ENCODE results near the gene NPFFR1.
A peak's percentile ranks its signal among the peaks of the same experiment; 100 is the strongest.

The NPFFR1 gene, protein sequence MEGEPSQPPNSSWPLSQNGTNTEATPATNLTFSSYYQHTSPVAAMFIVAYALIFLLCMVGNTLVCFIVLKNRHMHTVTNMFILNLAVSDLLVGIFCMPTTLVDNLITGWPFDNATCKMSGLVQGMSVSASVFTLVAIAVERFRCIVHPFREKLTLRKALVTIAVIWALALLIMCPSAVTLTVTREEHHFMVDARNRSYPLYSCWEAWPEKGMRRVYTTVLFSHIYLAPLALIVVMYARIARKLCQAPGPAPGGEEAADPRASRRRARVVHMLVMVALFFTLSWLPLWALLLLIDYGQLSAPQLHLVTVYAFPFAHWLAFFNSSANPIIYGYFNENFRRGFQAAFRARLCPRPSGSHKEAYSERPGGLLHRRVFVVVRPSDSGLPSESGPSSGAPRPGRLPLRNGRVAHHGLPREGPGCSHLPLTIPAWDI

DNA sequence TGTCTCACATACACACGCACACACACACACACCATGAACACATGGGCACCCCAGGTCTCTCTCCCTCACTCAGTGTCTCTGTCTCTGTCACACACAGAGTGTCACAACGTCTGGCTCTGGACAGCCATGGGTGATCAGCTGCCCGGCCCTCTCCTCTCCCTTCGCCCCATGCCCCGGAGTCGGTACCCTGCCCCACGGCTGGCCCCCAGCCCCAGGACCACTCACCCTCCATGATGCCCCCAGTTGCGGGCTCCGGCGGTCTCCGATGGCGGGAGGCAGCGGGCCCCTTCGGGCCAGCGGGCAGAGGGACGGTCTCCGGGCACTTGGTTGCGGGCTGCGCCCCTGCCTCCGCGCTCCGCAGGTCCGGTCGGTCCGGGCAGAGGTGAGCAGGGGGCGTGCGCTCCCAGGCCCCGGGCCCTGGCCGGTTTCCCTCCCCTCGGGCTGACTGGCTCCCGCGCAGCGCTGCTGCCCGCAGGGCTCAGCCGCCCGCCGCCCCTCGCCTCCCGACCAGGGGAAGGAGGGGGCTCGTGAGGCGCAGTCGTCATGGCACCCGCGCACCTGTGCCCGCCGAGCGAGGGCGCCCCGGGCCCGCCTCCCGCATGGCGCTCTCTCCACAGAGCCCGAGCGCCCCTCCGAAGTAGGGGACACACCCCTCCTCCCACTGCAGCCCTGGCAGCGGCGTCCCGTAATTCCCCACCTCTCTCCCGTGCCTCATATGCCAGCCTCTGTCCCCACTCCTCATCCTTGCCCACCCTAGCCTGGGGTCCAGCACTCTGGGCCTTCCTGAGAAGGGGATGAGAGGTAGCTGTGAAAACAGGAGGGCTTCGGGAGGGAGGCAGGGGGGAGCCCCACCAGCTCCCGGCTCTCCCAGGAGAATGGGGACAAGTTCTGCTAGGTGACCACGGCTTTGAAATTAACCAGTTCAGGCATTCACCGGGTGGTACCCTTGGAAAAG lies at the start of gene NPFFR1:
NPFFR1 (minus strand) TSS at position 560 of the 955 bp plus-strand sequence; CDS start at position 232, 328 bp downstream.
- no peak for DNase-seq (ENCODE audit: low spot score)

DNA sequence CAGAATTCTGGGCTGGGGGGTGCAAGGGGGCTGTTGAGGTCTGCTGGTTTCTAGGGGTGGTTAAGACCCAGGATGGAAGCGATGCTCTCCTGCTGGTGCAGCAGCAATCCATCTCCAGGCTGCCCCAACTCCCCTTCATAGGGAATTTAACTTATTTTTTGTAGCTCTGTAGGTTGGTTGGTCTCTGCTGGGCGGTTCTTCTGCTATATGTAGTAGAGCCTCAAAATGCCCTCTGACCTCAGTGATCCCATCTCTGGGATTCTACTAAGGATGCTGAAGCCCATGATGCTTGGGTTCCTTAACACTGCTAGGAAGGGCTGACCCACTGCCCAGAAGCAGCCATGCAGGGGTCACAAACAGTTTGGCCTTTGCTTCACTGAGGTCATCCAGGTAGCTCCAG lies 49.5 kb upstream of the NPFFR1 start:
- DNase-seq (ENCODE audit: low spot score) = no peak

DNA sequence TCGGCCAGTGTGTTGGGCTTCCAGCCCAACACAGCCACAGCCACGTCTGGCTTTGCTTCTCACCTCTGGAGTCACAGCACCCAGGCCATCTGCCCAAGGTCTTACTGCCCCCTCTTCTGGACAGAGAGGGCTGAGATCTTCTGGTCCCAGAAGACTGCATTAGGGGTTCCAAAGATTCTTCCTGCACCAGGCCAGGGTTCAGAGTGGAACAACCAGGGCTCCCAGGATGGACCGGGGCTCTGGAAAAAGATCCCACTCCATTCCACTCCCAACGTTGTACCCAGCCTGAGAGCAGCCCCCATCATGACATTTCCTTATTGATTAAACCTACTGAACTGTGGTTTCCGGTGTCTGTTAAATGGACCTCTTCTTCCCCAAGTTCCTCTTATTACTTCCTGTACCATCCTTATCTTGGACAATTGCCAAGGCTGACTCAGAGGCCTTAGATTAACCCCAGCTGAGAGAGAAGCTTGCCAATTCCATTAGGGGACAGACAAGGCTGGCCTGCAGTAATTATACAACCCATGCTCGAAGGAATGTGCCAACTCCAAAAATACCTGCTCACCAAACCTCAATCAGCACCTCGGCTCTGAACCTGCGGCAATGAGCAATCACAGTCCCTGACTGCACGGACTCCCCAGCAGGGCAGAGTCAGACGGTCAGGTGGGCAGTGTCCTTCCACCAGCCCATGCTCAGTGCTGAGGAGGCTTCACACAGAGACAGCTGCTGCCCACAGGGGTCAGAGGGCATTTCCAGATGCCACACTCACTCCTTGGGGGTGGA lies 47.9 kb upstream of the NPFFR1 start:
- peak; percentile 62 for DNase-seq (ENCODE audit: low spot score)

DNA sequence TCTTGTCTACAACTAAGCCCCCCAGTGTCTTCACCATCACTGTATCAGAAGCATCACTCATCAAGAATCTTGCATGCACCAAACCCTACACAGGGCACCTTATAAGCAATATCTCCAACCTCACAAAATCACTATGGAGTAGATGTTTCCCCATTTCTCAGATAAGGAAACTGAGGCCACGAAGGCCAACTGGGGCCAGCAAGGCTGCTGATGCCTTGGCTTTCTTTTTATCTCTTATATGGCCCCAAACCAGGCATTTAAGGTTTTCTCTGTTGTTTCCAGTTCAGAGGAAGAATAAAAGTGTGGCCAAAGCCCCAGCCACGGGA lies 47.3 kb upstream of the NPFFR1 start:
- DNase-seq (ENCODE audit: low spot score) = no peak

DNA sequence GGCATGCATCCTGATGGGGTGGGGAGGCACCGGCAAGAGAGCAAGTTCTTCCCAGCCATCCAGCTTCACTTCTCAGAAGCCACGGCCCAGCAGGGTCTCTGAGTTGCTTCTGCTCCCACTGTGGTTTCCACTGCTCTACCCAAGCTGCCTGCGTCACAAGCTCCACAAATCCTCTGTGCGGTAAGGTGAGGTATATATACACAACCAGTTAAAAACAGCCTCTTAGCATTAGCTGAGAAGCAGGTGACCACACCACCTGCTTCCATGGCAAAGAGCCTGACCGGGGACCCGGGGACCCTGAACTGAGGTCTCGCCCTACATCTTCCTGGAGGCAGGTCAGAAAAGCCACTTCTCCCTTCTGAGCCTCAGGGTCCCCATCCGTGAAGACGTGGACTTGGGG lies 46.9 kb upstream of the NPFFR1 start:
- DNase-seq (ENCODE audit: low spot score) = no peak

DNA sequence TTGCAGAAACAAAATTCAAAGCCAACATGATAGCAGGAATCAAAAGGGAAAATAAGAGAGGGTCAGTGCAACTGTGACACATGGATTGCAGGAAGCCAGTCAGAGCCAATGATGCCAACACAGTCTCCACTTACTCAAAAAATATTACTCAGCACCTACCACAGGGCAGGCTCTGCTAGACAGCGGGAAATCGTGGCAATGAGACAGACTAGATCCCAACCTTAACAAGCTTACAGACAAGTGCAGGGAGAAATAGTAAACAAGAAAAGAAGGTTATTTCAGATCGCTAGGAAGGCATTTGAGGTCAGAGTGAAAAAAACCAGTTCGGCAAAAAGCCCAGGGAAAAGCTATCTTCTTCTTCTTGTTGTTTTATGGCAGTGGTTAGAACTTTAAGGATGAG lies 45.2 kb upstream of the NPFFR1 start:
- no peak for DNase-seq (ENCODE audit: low spot score)

DNA sequence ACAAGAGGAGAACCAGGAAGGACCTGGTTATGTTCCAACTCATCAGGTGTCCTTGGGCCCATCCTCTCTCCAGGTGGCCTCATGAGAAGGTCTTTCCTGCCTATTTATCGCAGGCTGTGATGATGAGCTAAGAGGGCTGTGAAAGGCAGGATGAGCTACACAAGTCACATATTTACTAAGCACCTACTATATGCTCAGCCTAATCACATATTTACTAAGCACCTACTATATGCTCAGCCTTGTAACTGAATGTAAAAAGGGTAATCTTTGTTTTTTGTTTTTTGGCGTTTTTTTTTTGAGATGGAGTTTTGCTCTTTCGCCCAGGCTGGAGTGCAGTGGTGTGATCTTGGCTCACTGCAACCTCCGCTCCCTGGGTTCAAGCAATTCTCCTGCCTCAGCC lies 44.2 kb upstream of the NPFFR1 start:
- no peak for DNase-seq (ENCODE audit: low spot score)

DNA sequence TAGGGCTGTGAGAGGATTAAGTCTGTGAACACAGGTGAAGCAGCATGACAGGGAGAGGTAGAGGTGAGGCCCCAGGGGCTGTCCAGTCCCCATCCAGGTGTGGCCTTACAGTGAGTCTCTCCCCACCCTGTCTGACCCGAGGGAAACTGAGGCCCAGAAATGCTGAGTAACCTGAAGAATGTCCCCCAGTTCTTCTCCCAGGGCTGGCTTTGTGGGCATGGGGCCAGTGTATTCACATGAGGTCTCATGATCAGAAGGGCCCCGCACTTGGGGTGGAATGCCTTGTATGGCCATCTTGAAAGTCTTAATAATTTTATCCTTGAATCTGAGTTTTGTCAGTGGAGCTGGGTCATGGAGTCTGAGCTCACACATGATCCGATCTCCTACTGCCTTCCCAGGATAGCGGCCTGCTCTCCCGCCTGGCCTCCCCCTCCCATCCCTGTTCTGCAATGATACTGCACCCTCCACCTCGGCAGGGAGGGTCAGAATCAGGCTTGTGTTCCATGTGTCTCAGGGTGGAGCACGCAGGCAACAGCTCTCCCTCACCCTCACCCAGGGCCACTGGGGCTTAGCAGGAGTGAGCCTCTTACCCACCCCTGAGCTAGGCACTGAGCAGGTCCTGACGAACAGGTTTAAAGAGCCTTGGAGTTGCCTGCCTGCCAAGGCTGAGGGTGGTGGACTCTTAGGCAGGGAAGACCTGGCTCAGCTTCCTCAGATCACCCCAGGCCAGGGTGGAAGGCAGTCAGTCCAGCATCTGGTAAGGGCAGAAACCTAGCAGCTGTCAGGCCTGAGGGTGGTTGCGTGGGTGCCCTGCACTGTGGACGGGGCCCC lies 41.4 kb upstream of the NPFFR1 start:
- DNase-seq (ENCODE audit: low spot score) = no peak

DNA sequence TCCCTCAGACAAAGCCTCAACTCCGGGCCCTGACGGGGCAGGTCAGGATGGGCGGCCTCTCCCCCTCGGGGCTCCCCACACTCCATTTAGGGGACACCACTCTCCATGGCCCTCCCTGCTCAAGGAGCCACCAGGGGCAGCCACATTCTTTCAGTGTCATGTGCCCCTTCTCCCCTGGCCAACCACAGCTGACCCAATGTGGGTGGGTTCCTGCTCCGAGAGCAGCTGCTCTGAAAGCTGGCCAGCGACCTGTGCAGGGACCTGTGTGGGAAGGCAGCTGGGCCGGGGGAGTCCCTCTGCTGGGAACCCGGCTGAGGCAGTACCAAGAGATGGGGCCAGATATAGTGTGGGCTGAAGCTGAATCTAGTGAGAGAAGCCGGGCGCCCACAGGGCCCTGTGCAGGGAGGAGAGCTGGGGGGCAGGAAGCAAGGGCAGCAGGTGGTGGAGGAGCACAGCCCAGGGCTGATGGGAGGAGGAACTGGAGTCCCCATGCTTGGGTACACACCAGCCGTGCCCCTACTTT lies 40.6 kb upstream of the NPFFR1 start:
- no peak for DNase-seq (ENCODE audit: low spot score)

DNA sequence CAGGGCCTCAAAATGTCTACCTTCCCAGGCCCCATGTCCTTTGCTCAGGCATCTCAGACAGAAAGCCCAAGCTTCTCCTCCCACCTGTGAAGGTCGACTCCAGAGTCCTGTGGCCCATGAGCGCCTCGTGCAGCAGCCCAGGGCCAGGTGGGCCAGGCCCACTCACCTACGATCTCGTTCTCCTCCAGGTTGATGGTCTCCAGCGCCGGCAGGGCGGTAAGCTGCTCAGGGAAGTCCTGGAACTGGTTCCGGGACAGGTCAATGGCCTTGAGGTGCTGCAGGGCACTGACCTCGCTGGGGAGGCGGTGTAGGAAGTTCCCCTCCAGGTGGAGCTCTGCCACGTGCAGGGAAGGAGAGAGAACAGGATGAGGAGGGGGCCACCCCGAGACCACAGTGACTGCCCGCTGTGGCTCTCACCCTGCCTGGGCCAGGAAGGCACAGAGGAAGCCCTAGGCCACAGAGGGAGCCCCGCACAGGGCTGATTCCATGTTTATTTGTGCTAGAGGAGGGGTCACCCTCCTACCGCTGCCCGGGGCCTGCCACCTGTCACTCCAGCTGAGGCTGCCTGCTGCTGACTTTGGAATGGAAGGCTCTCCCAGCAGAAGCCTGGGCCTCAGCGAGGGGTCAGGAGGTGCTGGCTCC lies 40.0 kb upstream of the NPFFR1 start:
- no peak for DNase-seq (ENCODE audit: low spot score)

DNA sequence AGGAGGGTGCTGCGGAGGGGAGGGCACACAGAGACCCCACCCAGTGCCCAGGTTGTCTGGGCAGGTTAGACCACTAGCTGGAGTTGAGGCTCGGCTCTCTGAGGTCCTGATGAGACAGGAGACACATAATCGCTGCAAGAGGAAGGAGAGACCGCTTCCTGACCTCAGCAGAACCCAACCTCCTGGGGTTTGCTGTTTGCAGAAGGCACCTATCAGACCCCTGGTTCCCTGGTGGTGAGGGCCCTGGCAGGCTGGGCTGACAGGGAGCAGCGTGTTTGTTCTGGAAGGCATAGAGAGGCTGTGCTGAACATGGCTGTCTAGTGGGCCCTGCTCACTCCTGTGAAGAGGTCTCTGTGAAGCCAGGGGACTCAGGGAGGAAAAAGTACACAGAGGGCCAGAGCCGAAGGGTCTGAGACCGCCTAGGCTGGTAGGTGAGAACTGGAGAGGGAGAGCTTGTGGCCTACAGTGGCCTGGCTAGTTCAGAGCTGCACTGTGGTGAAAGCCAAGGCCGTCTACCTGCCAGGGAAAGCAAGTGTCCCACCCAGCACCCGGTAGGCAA lies 39.4 kb upstream of the NPFFR1 start:
- DNase-seq (ENCODE audit: low spot score) = no peak

DNA sequence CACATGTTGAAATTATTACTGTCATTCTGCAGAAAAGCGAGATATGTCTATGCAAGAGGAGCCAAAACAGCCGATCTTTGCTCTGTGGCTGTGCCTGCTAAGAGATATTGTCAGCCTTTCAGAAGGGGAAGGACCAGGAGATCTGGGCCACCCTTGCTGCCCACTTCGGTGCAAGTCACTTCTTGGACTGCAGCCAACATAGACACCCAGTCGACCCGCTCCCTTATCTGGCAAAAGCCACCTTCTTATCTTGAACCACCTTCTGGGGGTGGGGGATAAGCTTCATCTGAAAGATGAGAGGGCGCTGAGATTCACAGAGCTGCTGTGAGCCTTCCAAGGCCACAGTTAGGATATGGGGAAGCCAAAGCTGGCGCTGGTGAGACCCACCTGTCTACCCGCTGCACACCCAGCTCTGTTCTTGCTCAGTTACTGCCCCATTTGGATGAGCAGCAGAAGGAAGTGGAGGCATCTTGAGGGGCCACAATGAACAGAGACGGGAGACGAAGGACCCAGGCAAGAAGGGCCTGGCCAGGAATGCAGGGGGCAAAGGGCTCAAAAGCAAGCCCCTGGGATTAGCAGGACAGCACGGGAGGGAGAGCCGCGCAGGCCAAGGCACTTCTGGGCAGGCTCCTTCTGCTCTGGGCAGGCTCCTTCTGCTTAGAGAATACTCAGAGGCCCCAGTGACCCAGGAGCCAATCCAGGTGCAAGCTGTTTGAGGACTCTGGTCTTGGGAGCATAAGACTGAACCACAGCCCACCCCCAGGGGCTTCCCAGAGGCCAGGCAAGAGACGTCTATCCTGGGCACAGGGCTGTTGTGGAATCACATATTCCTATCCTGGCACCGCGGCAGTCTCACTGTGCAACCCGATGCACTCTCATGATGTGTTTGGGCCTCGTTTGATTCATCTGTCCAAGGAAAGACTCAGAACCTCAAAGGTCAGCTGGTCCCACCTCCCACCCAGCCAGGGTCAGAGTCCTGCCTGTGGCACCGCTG lies 38.4 kb upstream of the NPFFR1 start:
- no peak for DNase-seq (ENCODE audit: low spot score)

DNA sequence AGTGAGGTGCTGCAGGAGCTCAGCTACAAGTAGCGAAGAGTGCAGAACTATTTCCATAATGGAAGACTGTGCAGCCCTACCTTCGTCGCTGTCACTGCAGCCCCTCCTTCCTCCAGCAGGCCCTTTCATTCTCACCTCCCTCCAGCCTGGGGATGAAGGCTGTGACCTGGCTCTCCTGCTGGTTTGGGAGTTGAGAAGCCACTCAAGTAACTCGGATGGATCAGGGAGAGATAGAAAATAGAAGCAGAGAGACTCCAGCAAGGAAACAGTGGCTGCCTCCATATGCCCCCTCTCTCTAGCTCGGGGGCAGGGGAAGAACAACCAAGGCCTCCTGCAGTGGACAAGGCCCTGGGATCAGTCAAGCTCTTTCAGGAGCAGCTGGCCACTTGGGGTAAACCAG lies 37.4 kb upstream of the NPFFR1 start:
- DNase-seq (ENCODE audit: low spot score) = no peak

DNA sequence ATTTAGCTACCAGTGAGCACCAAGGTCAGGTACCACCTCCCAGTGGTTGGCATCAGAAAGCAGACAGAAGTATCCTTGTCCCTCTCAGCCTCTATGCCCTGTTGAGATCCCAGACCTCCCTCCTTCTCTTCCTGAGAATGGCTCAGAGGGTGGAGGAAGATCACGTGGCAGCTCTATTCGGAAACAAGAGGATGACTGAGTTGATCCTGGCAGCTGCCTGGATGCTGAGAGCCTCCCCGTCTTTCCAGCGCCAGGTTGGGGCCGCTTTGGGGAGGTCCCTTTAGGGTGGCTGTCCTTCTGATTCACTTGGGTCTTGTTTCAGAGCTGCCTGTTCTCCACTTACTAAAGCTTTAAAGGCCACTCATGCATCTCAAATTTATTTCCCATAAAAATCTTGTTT lies 36.9 kb upstream of the NPFFR1 start:
- no peak for DNase-seq (ENCODE audit: low spot score)

DNA sequence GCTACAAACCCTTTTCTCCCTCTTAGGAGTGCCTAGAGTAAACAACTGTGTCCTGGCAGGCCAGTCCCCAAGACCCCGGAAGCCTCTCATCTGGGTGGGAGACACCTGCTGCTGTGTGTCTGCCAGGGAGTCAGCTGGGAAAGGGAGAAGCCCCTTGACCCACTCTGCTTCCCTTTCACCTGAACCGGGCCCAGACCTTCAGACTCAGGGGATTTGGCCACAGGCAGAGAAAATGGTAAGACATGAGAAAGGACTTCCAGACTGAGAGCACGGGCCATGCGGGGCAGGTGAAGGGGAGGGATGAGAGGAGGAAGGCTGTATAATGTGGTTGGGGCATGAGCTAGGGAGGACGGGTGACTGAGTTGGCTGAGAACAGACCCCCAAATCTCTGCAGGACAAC lies 36.0 kb upstream of the NPFFR1 start:
- DNase-seq (ENCODE audit: low spot score) = no peak

DNA sequence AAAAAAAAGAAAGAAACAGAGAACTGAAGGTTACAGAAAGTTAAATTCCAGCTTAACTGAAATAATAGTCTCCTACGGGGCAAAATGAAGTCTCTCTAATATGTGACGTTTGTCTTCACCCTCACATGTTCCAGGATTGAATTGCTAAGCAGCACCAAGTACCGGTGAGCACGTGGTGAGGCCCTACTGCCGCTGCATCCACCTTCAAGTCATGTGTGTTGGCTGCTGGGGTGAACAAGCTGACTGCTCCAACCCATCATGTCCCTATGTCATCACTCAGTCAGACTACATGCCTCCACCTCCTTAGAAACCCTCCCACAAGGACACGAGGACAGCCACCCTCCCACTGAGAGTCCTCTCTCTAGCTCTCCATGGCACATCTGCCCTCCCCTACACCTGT lies 35.4 kb upstream of the NPFFR1 start:
- no peak for DNase-seq (ENCODE audit: low spot score)

DNA sequence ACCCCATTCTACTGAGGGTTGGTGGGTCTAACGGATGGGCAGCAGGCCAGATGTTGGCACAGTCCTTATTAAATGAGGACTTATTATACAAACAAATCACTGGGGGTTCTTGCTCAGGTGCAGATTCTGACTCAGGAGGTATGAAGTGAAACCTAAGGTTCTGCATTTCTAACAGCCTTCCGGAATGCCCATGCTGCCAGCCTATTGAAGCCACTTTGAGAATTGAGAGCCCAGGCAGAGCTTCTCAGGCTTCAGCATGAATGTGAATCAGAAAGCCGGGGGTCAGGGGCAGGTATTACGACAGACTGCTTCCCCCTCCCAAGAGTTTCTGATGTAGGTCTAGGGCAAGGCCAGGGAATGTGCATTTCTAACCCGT lies 34.1 kb upstream of the NPFFR1 start:
- DNase-seq (ENCODE audit: low spot score) = no peak

DNA sequence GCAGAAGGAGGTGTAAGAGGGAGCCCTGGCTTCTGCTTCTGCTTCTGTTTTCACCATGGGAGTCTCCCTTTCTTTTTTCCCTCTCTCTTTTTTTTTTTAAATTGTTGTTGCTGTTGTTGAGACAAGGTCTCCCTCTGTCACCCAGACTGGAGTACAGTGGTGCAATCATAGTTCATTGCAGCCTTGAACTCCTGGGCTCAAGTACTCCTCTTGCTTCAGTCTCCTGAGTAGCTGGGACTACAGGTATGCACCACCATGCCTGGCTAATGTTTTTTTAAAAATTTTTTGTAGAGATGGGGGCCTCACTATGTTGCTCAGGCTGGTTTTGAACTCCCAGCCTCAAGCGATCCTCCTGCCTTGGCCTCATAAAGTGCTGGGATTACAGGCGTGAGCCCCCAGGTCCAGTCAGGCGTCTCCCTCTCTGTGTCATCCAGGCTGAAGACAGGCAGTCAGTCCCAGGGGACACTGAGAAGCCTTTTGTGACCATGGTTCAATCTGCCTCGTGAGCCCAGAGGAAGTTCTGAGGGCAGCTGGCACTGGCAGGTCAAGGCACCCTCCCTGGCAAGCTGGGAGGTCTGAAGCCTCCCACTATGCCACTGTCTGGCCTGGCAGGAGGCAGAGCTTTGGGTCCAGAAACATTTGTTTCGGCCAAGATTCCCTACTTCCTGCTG lies 33.6 kb upstream of the NPFFR1 start:
- no peak for DNase-seq (ENCODE audit: low spot score)

DNA sequence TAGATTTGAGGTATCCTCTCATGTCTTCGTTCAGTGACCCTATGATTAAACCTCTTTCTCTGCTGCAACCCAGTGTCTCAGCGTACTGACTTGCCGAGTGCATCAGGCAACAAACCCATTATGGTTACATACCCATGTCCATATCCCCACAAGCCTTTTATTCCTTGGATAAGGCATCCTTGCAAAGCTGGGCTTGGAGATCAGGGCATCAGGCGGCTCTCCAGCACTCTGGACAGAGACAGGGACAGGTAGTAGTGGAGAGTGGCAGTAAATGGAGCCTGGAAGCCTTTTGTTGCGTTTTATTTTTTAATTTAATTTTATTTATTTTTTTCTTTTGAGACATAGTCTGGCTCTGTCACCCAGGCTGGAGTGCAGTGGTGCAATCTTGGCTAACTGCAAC lies 32.0 kb upstream of the NPFFR1 start:
- no peak for DNase-seq (ENCODE audit: low spot score)
